Lower lobe of right lung (tissue), 2 donors: ENCODE measurements around the gene GALK2. TPM values are rescaled to one million over a fixed set of nuclear protein-coding genes. Genes with fewer than 3 reads are reported as not detected.

ENCODE experiments used
- ATAC-seq, 2 donors: fragments of 200-7000 bp; cut with Tn5 transposase; one replicate each; pipeline ENCODE4 v1.9.1; 2020 to 2022; ENCODE audit warnings: mild to moderate bottlenecking in 2 of 2, moderate library complexity in 2 of 2
- DNase-seq: peaks from one replicate; pipeline ENCODE4 v3.0.0-alpha.2; 2020
- H3K27ac ChIP-seq: fragments of 200-600 bp; one replicate; pipeline ENCODE4 v1.8.0; 2022
- H3K27me3 ChIP-seq: fragments of 200-600 bp; one replicate; pipeline ENCODE4 v1.8.0; 2022; ENCODE audit warnings: low read depth
- H3K36me3 ChIP-seq: fragments of 200-600 bp; one replicate; pipeline ENCODE4 v1.8.0; 2022; ENCODE audit warnings: mild to moderate bottlenecking
- H3K4me1 ChIP-seq: fragments of 200-600 bp; one replicate; pipeline ENCODE4 v1.8.0; 2022
- H3K4me3 ChIP-seq: fragments of 200-600 bp; one replicate; pipeline ENCODE4 v1.8.0; 2022; ENCODE audit warnings: mild to moderate bottlenecking
- H3K9me3 ChIP-seq: fragments of 200-600 bp; one replicate; pipeline ENCODE4 v1.8.0; 2022
- intact Hi-C: fragments of 100-400 bp; cut with DNase I; formaldehyde crosslinking; loops from one replicate; pipeline ENCODE4 v1.11.0; 2022
- total RNA-seq: library from RNA; stranded (reverse); fragmentation: NEBNext Ultra II Directional; extraction: Animal tissue kit (Norgen Biotek cat#: 25700); gene quantifications from one replicate; pipeline ENCODE4 v1.2.1, GENCODE V29; 2021
- TF ChIP-seq, protein P1 (sequence below): fragments of 200-600 bp; IDR thresholded peaks from one replicate; pipeline ENCODE4 v1.8.0; 2022; ENCODE audit warnings: antibody characterized with exemption, mild to moderate bottlenecking
- donor health status: DM: no; HTN: yes; CAD: no; lungs with severe emphysema.

GALK2 gene
- total RNA-seq, 1 donor from 2014 or later: 38.8 TPM

DNA sequence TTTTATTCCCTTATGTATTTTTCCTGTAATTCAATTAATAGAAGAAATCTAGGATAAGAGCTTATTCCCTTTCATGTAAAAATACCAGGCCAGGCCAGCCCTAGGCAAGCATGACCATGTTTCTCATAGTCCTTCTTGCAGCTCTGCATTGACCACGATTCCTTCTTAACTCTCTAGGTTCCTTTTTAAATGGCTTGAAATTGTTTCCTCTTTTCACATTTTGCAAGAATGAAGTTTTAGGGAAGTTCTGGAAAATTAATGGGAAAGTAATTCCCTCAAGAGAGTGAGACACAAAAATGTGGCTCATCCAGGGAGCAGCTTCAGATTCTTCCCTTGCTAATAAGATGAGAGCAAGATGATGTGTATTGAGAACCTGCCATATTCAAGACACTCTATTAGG is 136.5 kb downstream of the GALK2 start:
- intact Hi-C loops: no loop called here
- ATAC-seq: no peak

DNA sequence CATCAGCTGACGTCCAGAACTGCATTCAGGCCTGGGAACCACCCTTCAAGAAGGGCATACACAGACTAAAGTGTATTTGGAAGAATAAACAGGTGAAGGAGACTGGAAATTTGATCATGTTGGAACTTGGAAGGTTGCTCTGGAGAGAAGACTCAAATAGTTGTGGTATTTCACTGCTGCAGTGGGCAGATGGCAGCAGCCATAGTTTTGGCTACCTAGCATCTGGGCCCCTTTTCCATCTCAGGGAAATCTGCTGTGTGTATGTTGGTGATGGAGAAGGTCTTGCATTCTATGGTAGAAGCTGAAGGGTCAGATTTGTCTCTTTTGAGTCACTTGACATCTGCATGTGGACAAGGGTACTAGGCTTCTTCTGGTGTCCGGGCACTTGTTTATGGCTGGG is 138.6 kb downstream of the GALK2 start:
- Histone ChIP-seq H3K9me3 (no peaks in the 10 kb centered on the region), H3K27ac (no peak overlapping the region), H3K4me1 (no peaks in the 10 kb centered on the region), H3K36me3 (peaks cover 11% of the 10 kb centered on the region), H3K4me3 (no peak overlapping the region), H3K27me3 (no peaks in the 10 kb centered on the region)
- ATAC-seq (no peak), DNase-seq (no peak)
- TF ChIP-seq, protein P1, sequence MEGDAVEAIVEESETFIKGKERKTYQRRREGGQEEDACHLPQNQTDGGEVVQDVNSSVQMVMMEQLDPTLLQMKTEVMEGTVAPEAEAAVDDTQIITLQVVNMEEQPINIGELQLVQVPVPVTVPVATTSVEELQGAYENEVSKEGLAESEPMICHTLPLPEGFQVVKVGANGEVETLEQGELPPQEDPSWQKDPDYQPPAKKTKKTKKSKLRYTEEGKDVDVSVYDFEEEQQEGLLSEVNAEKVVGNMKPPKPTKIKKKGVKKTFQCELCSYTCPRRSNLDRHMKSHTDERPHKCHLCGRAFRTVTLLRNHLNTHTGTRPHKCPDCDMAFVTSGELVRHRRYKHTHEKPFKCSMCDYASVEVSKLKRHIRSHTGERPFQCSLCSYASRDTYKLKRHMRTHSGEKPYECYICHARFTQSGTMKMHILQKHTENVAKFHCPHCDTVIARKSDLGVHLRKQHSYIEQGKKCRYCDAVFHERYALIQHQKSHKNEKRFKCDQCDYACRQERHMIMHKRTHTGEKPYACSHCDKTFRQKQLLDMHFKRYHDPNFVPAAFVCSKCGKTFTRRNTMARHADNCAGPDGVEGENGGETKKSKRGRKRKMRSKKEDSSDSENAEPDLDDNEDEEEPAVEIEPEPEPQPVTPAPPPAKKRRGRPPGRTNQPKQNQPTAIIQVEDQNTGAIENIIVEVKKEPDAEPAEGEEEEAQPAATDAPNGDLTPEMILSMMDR: no peak
- intact Hi-C loops: no loop called here

More for the DNA sequence above, 136.5 kb downstream of the GALK2 start:
- no peak for DNase-seq
- Histone ChIP-seq H3K4me3 (no peak overlapping the region), H3K9me3 (no peaks in the 10 kb centered on the region), H3K4me1 (no peaks in the 10 kb centered on the region), H3K27me3 (no peaks in the 10 kb centered on the region), H3K27ac (no peak overlapping the region), H3K36me3 (peaks cover 11% of the 10 kb centered on the region)
- TF ChIP-seq, protein P1: no peak

- H3K27me3 ChIP-seq: no peaks in the 10 kb centered on the region
- no peaks in the 10 kb centered on the region for H3K4me1 ChIP-seq
- H3K9me3 ChIP-seq: no peaks in the 10 kb centered on the region
- TF ChIP-seq, protein P1: no peak
- H3K4me3 ChIP-seq: no peak overlapping the region
- H3K27ac ChIP-seq: no peak overlapping the region
- ATAC-seq (no peak), DNase-seq (no peak)
- peaks cover 2% of the 10 kb centered on the region for H3K36me3 ChIP-seq
- intact Hi-C loops: no loop called here
Observed at GRCh38 chr15:49309889-49310288, 139.8 kb downstream of the GALK2 start.

- no peak overlapping the region for H3K4me3 ChIP-seq
- TF ChIP-seq, protein P1: no peak
- no peaks in the 10 kb centered on the region for H3K9me3 ChIP-seq
- ATAC-seq (no peak), DNase-seq (no peak)
- no peaks in the 10 kb centered on the region for H3K36me3 ChIP-seq
- H3K27ac ChIP-seq: no peak overlapping the region
- H3K27me3 ChIP-seq: no peaks in the 10 kb centered on the region
- intact Hi-C loops: no loop called here
- no peaks in the 10 kb centered on the region for H3K4me1 ChIP-seq
Observed at GRCh38 chr15:49313650-49314049, 143.6 kb downstream of the GALK2 start.

DNA sequence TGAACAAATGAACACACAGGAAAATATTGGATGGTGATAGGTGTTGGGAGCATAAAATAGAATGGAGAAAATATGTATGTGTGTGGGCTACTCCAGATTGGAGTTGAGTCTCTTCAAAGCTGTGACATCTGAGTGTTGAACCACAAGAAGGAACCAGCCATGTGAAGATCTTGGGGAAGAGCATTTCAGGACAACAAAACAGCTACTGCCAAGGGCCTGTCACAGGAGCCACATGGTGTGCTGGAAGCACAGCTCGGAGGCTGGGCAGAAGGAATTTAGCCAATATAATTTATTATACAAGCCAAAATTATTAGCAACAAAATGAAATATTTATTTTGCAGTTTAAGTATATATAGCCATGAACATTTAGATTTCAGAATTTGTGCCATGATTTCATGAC is 144.7 kb downstream of the GALK2 start:
- Histone ChIP-seq H3K4me3 (no peak overlapping the region), H3K27me3 (no peaks in the 10 kb centered on the region), H3K4me1 (peaks cover 3% of the 10 kb centered on the region), H3K27ac (no peak overlapping the region), H3K36me3 (peaks cover 10% of the 10 kb centered on the region), H3K9me3 (no peaks in the 10 kb centered on the region)
- intact Hi-C loops: no loop called here
- ATAC-seq (no peak), DNase-seq (no peak)
- TF ChIP-seq, protein P1: no peak

GRCh38 chr15:49315391-49315823 is 145.4 kb downstream of the GALK2 start:
- no peak overlapping the region for H3K27ac ChIP-seq
- intact Hi-C loops: no loop called here
- peaks cover 10% of the 10 kb centered on the region for H3K4me1 ChIP-seq
- H3K9me3 ChIP-seq: no peaks in the 10 kb centered on the region
- H3K27me3 ChIP-seq: no peaks in the 10 kb centered on the region
- TF ChIP-seq, protein P1: no peak
- peaks cover 17% of the 10 kb centered on the region for H3K36me3 ChIP-seq
- ATAC-seq (no peak), DNase-seq (no peak)
- no peak overlapping the region for H3K4me3 ChIP-seq
